GM23338 (cell line): ENCODE measurements around the gene FCER1G. TPM values are rescaled to one million over a fixed set of nuclear protein-coding genes. Genes with fewer than 3 reads are reported as not detected.
"Not testable (repeated sequence)": the region's sequence is repeated elsewhere in the genome, so short reads cannot be mapped to it uniquely, and the experiment has no call there.

Experiments used
- ATAC-seq: fragments of 200-7000 bp; cut with Tn5 transposase; 3 replicates; pipeline ENCODE4 v1.9.1; 2020
- DNase-seq: peaks from one replicate; pipeline ENCODE4 v3.0.0-alpha.2; 2015; ENCODE audit warnings: low spot score
- H2AFZ ChIP-seq: fragments of 200-600 bp; sonication (generic); 2 replicates; pipeline ENCODE4 v1.8.0; 2016; ENCODE audit warnings: antibody characterized with exemption, mild to moderate bottlenecking, moderate library complexity
- H3F3A ChIP-seq: fragments of 200-600 bp; sonication (generic); replicated peaks from 2 replicates; pipeline ENCODE4 v1.8.0; 2017; ENCODE audit warnings: antibody characterized with exemption, mixed run types, low read depth
- H3K27ac ChIP-seq: fragments of 200-600 bp; sonication (generic); 2 replicates; pipeline ENCODE4 v1.6.1; 2016; ENCODE audit warnings: low read depth
- H3K27me3 ChIP-seq: fragments of 200-600 bp; sonication (generic); 2 replicates; pipeline ENCODE4 v1.8.0; 2016; ENCODE audit warnings: mild to moderate bottlenecking, mixed run types, moderate library complexity; ENCODE audit not compliant: insufficient read depth
- H3K36me3 ChIP-seq: fragments of 200-600 bp; sonication (generic); 2 replicates; pipeline ENCODE4 v1.8.0; 2016; ENCODE audit warnings: mild to moderate bottlenecking; ENCODE audit not compliant: insufficient read depth
- H3K4me1 ChIP-seq: fragments of 200-600 bp; sonication (generic); 2 replicates; pipeline ENCODE4 v1.8.0; 2016; ENCODE audit warnings: mild to moderate bottlenecking, moderate library complexity; ENCODE audit not compliant: insufficient read depth
- H3K4me2 ChIP-seq: fragments of 200-600 bp; sonication (generic); 2 replicates; pipeline ENCODE4 v1.7.1; 2017; ENCODE audit warnings: mixed run types
- H3K4me3 ChIP-seq: fragments of 200-600 bp; sonication (generic); 2 replicates; pipeline ENCODE4 v1.6.1; 2016; ENCODE audit warnings: mixed run types
- H3K79me2 ChIP-seq: fragments of 200-600 bp; sonication (generic); replicated peaks from 2 replicates; pipeline ENCODE4 v1.8.0; 2017; ENCODE audit warnings: mild to moderate bottlenecking; ENCODE audit not compliant: insufficient read depth
- H3K9me2 ChIP-seq: fragments of 200-600 bp; sonication (generic); 2 replicates; pipeline ENCODE4 v1.8.0; 2017; ENCODE audit not compliant: insufficient read depth
- H4K20me1 ChIP-seq: fragments of 200-600 bp; sonication (generic); replicated peaks from 2 replicates; pipeline ENCODE4 v1.8.0; 2017; ENCODE audit warnings: mild to moderate bottlenecking; ENCODE audit not compliant: insufficient read depth
- H3K27ac Mint-ChIP-seq: 2 replicates; pipeline ENCODE4 v1.8.0; 2020; ENCODE audit warnings: inconsistent platforms, mild to moderate bottlenecking, moderate library complexity, mixed read lengths
- H3K27me3 Mint-ChIP-seq: 3 replicates; pipeline ENCODE4 v1.8.0; 2022; ENCODE audit warnings: low read depth, mild to moderate bottlenecking, moderate library complexity, mixed read lengths, inconsistent platforms; ENCODE audit not compliant: insufficient read depth, poor library complexity
- H3K36me3 Mint-ChIP-seq: 3 replicates; pipeline ENCODE4 v1.8.0; 2021; ENCODE audit warnings: low read depth, mild to moderate bottlenecking, inconsistent platforms, moderate library complexity, mixed read lengths
- H3K4me1 Mint-ChIP-seq: 3 replicates; pipeline ENCODE4 v1.8.0; 2020; ENCODE audit warnings: mild to moderate bottlenecking, inconsistent platforms, mixed read lengths
- H3K4me3 Mint-ChIP-seq: 3 replicates; pipeline ENCODE4 v1.8.0; 2021; ENCODE audit warnings: moderate library complexity, mild to moderate bottlenecking, inconsistent platforms, mixed read lengths
- H3K9me3 Mint-ChIP-seq: 3 replicates; pipeline ENCODE4 v1.8.0; 2020; ENCODE audit warnings: moderate library complexity, mild to moderate bottlenecking, inconsistent platforms, mixed read lengths
- CREB1 ChIP-seq: fragments of 250-450 bp; sonication (Bioruptor Pico); IDR thresholded peaks from 2 replicates; pipeline ENCODE4 v1.5.0; 2020; ENCODE audit warnings: low read depth, mild to moderate bottlenecking, moderate library complexity
- EZH2 ChIP-seq: fragments of 200-600 bp; sonication (generic); IDR thresholded peaks from one replicate; pipeline ENCODE4 v1.8.0; 2017; ENCODE audit warnings: antibody characterized with exemption, mild to moderate bottlenecking, low read depth; ENCODE audit not compliant: unreplicated experiment
- JUNB ChIP-seq: IDR thresholded peaks from one replicate; pipeline ENCODE4 v1.6.1; 2016; ENCODE audit warnings: antibody characterized with exemption; ENCODE audit not compliant: unreplicated experiment
- NANOG ChIP-seq: IDR thresholded peaks from 2 replicates; pipeline ENCODE4 v1.6.1; 2016; ENCODE audit warnings: antibody characterized with exemption, borderline replicate concordance
- POLR2AphosphoS5 ChIP-seq: IDR thresholded peaks from 2 replicates; pipeline ENCODE4 v1.6.1; 2016; ENCODE audit warnings: antibody characterized with exemption, low read depth
- ZNF331 ChIP-seq: fragments of 250-450 bp; sonication (Bioruptor Pico); IDR thresholded peaks from 2 replicates; pipeline ENCODE4 v1.5.0; 2020; ENCODE audit warnings: low read depth, mild to moderate bottlenecking, moderate library complexity
- ZNF462 ChIP-seq: fragments of 250-450 bp; sonication (Bioruptor Pico); IDR thresholded peaks from 2 replicates; pipeline ENCODE4 v1.5.0; 2020; ENCODE audit warnings: mild to moderate bottlenecking, moderate library complexity
- polyA plus RNA-seq: library from polyadenylated mRNA; unstranded; fragments of >200 nt; fragmentation: Nextera tagmentation; extraction: Ambion mirVana; gene quantifications from 2 replicates; pipeline ENCODE4 v1.2.1, GENCODE V29; 2016
- total RNA-seq: library from RNA; depleted of rRNA; stranded (reverse); fragments of >200 nt; shearing (Covaris generic); gene quantifications from 2 replicates; pipeline ENCODE4 v1.2.3, GENCODE V29; 2014
- TF ChIP-seq, protein P1 (sequence below), 2 experiments: fragments of 200-600 bp in 1 of 2; sonication (generic) in 1 of 2; conservative IDR thresholded peaks; 2 replicates each; pipeline versions ENCODE4 v1.5.1 to v1.6.1; 2016 to 2017; ENCODE audit warnings: antibody characterized with exemption in 2 of 2, low read depth in 2 of 2, mild to moderate bottlenecking in 2 of 2, moderate library complexity in 1 of 2

FCER1G gene
- total and polyA plus RNA-seq, 2 experiments from 2014 or later, result 1.1 TPM; not detected in 1

GRCh38 chr1:161242313-161242712 lies 27.2 kb downstream of the FCER1G start (continued):
- TF ChIP-seq JUNB (no peak), CREB1 (CRISPR knock-in tag) (no peak), EZH2 (no peak), ZNF331 (no peak)

GRCh38 chr1:161244888-161245287 lies 29.8 kb downstream of the FCER1G start:
- H3K27ac ChIP-seq, result no peak overlapping the region
- H3F3A ChIP-seq, result no peaks in the 10 kb centered on the region
- Mint-ChIP-seq H3K27me3 (peaks cover 2% of the 10 kb centered on the region), H3K9me3 (peaks cover 2% of the 10 kb centered on the region; the same call in 1 of the 3 replicates), H3K27ac (no peak overlapping the region), H3K4me3 (no peak overlapping the region), H3K4me1 (no peaks in the 10 kb centered on the region), H3K36me3 (no peaks in the 10 kb centered on the region)
- TF ChIP-seq POLR2AphosphoS5 (no peak), JUNB (no peak), EZH2 (no peak), NANOG (no peak)
- TF ChIP-seq, protein P1, sequence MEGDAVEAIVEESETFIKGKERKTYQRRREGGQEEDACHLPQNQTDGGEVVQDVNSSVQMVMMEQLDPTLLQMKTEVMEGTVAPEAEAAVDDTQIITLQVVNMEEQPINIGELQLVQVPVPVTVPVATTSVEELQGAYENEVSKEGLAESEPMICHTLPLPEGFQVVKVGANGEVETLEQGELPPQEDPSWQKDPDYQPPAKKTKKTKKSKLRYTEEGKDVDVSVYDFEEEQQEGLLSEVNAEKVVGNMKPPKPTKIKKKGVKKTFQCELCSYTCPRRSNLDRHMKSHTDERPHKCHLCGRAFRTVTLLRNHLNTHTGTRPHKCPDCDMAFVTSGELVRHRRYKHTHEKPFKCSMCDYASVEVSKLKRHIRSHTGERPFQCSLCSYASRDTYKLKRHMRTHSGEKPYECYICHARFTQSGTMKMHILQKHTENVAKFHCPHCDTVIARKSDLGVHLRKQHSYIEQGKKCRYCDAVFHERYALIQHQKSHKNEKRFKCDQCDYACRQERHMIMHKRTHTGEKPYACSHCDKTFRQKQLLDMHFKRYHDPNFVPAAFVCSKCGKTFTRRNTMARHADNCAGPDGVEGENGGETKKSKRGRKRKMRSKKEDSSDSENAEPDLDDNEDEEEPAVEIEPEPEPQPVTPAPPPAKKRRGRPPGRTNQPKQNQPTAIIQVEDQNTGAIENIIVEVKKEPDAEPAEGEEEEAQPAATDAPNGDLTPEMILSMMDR (conservative IDR thresholded peaks at IDR 0.05; ENCODE audit: low read depth in 2 of 2), result no peak
- DNase-seq (no peak), ATAC-seq (no peak)
- no peak overlapping the region for H2AFZ ChIP-seq
- H3K4me2 ChIP-seq, result no peak overlapping the region
- peaks cover 3% of the 10 kb centered on the region; the same call in 1 of the 2 replicates for H3K9me2 ChIP-seq
- no peaks in the 10 kb centered on the region for H3K79me2 ChIP-seq
- no peak overlapping the region for H3K4me3 ChIP-seq
- H3K4me1 ChIP-seq, result no peaks in the 10 kb centered on the region
- H3K27me3 ChIP-seq, result no peaks in the 10 kb centered on the region
- no peaks in the 10 kb centered on the region for H3K36me3 ChIP-seq
- no peaks in the 10 kb centered on the region for H4K20me1 ChIP-seq

DNA sequence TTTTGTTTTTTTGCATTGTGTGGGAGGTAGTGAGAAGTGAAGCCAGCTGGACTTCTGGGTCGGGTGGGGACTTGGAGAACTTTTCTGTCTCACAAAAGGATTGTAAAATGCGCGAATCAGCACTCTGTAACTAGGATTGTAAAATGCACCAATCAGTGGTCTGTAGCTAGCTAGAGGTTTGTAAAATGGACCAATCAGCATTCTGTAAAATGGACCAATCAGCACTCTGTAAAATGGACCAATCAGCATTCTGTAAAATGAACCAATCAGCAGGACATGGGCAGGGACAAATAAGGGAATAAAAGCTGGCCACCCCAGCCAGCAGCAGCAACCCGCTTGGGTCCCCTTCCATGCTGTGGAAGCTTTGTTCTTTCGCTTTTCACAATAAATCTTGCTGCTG lies 35.0 kb downstream of the FCER1G start:
- peak overlapping the region; percentile 98 for H2AFZ ChIP-seq
- H3K4me1 Mint-ChIP-seq, H3K27ac ChIP-seq, H3K27me3 Mint-ChIP-seq, H3K27ac Mint-ChIP-seq, H3F3A ChIP-seq, H3K9me3 Mint-ChIP-seq, H3K27me3 ChIP-seq, H3K79me2 ChIP-seq, H3K4me1 ChIP-seq, H3K4me3 Mint-ChIP-seq, H3K36me3 Mint-ChIP-seq, ATAC-seq, H3K4me3 ChIP-seq, H3K4me2 ChIP-seq, H3K9me2 ChIP-seq, H4K20me1 ChIP-seq, H3K36me3 ChIP-seq, DNase-seq: not testable (repeated sequence)

DNA sequence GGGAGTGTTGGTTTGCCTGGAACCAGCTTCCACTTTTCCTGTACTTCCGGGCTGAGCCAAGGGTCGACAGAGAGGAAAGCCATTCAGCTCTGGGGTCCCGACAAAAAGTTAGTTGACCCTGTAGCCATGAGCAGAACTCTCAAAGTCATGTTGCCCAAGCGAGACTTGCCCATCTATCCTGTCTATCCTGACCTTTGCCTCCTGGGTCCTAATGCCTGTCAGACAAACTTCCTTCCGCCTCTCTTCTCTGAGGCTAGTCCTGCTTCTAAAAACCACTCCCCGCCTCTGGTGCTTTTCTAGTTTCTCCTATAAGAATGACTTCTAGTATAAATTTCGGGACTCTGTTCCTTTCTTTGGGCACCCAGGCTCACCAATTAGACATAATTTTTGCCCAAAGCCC lies 35.7 kb downstream of the FCER1G start:
- DNase-seq (peak; percentile 47), ATAC-seq (no peak)
- Histone ChIP-seq H3K9me2 (no peaks in the 10 kb centered on the region; the same call in 1 of the 2 replicates), H3K4me2 (0 out of 2 replicates have a peak overlapping the region, but pooled peaks have one; percentile 20), H3F3A (0 out of 2 replicates have a peak, but pooled peaks cover 3% of the 10 kb centered on the region), H3K27me3 (no peaks in the 10 kb centered on the region), H2AFZ (peak overlapping the region; percentile 98), H3K27ac (no peak overlapping the region), H3K36me3 (no peaks in the 10 kb centered on the region), H3K79me2 (no peaks in the 10 kb centered on the region), H3K4me1 (no peaks in the 10 kb centered on the region), H4K20me1 (no peaks in the 10 kb centered on the region), H3K4me3 (no peak overlapping the region)
- H3K4me1 Mint-ChIP-seq, result no peaks in the 10 kb centered on the region
- H3K9me3 Mint-ChIP-seq, result peaks cover 8% of the 10 kb centered on the region; the same call in 2 of the 3 replicates
- no peak overlapping the region for H3K27ac Mint-ChIP-seq
- no peaks in the 10 kb centered on the region for H3K27me3 Mint-ChIP-seq
- no peak overlapping the region for H3K4me3 Mint-ChIP-seq
- H3K36me3 Mint-ChIP-seq, result no peaks in the 10 kb centered on the region
- TF ChIP-seq NANOG (no peak), ZNF331 (no peak), ZNF462 (CRISPR knock-in tag) (no peak)
